Measurements from ENCODE around the gene FARSB. TPM values are rescaled to one million over a fixed set of nuclear protein-coding genes. Genes with fewer than 3 reads are reported as not detected.

The FARSB gene
- total RNA-seq, 4 donors from 2014 or later, result 12.9 to 16.0 (median 13.8) TPM

- no peak overlapping the region for H3K4me3 ChIP-seq (replicated peaks in 1 of 3)
- intact Hi-C loops (cut with DNase I), result loop anchor here (10.0 kb wide), 1 partner anchor 251 kb away; no protein-coding TSS in a partner anchor
- H3K4me1 ChIP-seq, result peaks cover 14 to 42% of the 10 kb centered on the region in 2 donors
- no peaks in the 10 kb centered on the region for H3K9me3 ChIP-seq
- H3K27ac ChIP-seq, result no peak overlapping the region
- no peaks in the 10 kb centered on the region for H3K36me3 ChIP-seq
- no peak for DNase-seq
- 95 to 96% methylated on average over 6 of the region's 6 CpGs for WGBS, 2 donors
- no peaks in the 10 kb centered on the region for H3K27me3 ChIP-seq
- TF ChIP-seq POLR2A (IDR thresholded peaks at IDR 0.05) (no peak), CTCF (IDR thresholded peaks at IDR 0.05) (no peak)
These were observed 89.7 kb downstream of the FARSB start for GRCh38 chr2:222566229-222566628.

- intact Hi-C loops (cut with DNase I), result loop anchor here (10.0 kb wide), 1 partner anchor 249 kb away; no protein-coding TSS in a partner anchor
- 52 to 53% methylated on average over 6 of the region's 6 CpGs for WGBS, 2 donors
- Histone ChIP-seq H3K27me3 (no peaks in the 10 kb centered on the region), H3K36me3 (no peaks in the 10 kb centered on the region), H3K27ac (peak overlapping the region in 1 of 3 donors; percentile 20), H3K4me3 (replicated peaks in 1 of 3) (no peak overlapping the region), H3K4me1 (peaks cover 21 to 53% of the 10 kb centered on the region in 2 donors), H3K9me3 (no peaks in the 10 kb centered on the region)
- no peak for DNase-seq
- TF ChIP-seq POLR2A (IDR thresholded peaks at IDR 0.05), result no peak
- no peak for TF ChIP-seq CTCF (IDR thresholded peaks at IDR 0.05)
These were observed 92.0 kb downstream of the FARSB start for GRCh38 chr2:222563936-222564335.

GRCh38 chr2:222563106-222563718 lies 92.7 kb downstream of the FARSB start:
- intact Hi-C loops (cut with DNase I), result loop anchor here (10.0 kb wide), 1 partner anchor 248 kb away; no protein-coding TSS in a partner anchor
- peaks cover 21 to 47% of the 10 kb centered on the region in 2 donors for H3K4me1 ChIP-seq
- no peak overlapping the region for H3K4me3 ChIP-seq (replicated peaks in 1 of 3)
- no peak overlapping the region for H3K27ac ChIP-seq
- no peaks in the 10 kb centered on the region for H3K36me3 ChIP-seq
- WGBS, 2 donors, result 76 to 78% methylated on average over 11 of the region's 11 CpGs
- DNase-seq, result no peak
- no peak for TF ChIP-seq POLR2A (IDR thresholded peaks at IDR 0.05)
- TF ChIP-seq CTCF (IDR thresholded peaks at IDR 0.05), result no peak
- H3K9me3 ChIP-seq, result no peaks in the 10 kb centered on the region
- H3K27me3 ChIP-seq, result no peaks in the 10 kb centered on the region

GRCh38 chr2:222561817-222562645 lies 93.9 kb downstream of the FARSB start:
- intact Hi-C loops (cut with DNase I), result loop anchor here (10.0 kb wide), 1 partner anchor 247 kb away; no protein-coding TSS in a partner anchor
- Histone ChIP-seq H3K36me3 (no peaks in the 10 kb centered on the region), H3K4me1 (peaks cover 21 to 47% of the 10 kb centered on the region in 2 donors), H3K4me3 (replicated peaks in 1 of 3) (no peak overlapping the region), H3K27me3 (no peaks in the 10 kb centered on the region), H3K9me3 (no peaks in the 10 kb centered on the region), H3K27ac (peak overlapping the region in 2 of 3 donors; percentile 19)
- WGBS, 2 donors, result 43 to 52% methylated on average over 6 of the region's 6 CpGs
- TF ChIP-seq POLR2A (IDR thresholded peaks at IDR 0.05) (no peak), CTCF (IDR thresholded peaks at IDR 0.05) (peak in 5 of 6 experiments; percentile 35 to 90 (median 79))
- DNase-seq, result peak; percentile 55 to 61

Measured in thyroid gland (tissue), 4 donors.